Measurements from ENCODE around the gene SMYD5. TPM values are rescaled to one million over a fixed set of nuclear protein-coding genes. Genes with fewer than 3 reads are reported as not detected.

The SMYD5 gene
- total RNA-seq, 1 donor from 2014 or later = 37.8 TPM

GRCh38 chr2:73272270-73272669, 58.2 kb downstream of the SMYD5 start:
- intact Hi-C loops (cut with micrococcal nuclease) = no loop called here
- ATAC-seq (ENCODE audit: low read depth) = no peak
- H3K36me3 Mint-ChIP-seq (ENCODE audit: low read depth) = peaks cover 12% of the 10 kb centered on the region
- no peak overlapping the region for H3K4me3 Mint-ChIP-seq
- ChIA-PET CTCF (interaction anchor here (0.6 kb wide), 1 partner anchor 18 kb away, joined by 3 read pairs; no protein-coding TSS in a partner anchor), POLR2A (interaction anchor here (1.0 kb wide), 2 partner anchors 12 to 22 kb away, joined by 3 to 5 read pairs; partner anchors contain the start of gene FBXO41)
- peaks cover 14% of the 10 kb centered on the region for H3K4me1 Mint-ChIP-seq
- no peak for TF ChIP-seq CTCF (IDR thresholded peaks at IDR 0.05)
- no peaks in the 10 kb centered on the region for H3K27me3 Mint-ChIP-seq
- no peaks in the 10 kb centered on the region for H3K9me3 Mint-ChIP-seq
- no peak overlapping the region for H3K27ac Mint-ChIP-seq
- no peak for DNase-seq

Other genes with a start within 250 kb of the SMYD5 start
- 10.2 and 13.9 TPM in 2 replicates for gene SFXN5, start 142.5 kb upstream of the SMYD5 start, total RNA-seq
- gene RAB11FIP5, start 101.3 kb upstream of the SMYD5 start, total RNA-seq = 3.2 and 3.5 TPM in 2 replicates
- gene NOTO, start 11.7 kb upstream of the SMYD5 start, total RNA-seq = not detected in 2 replicates
- gene PRADC1, start 19.0 kb downstream of the SMYD5 start, total RNA-seq = 4.6 and 4.7 TPM in 2 replicates
- 295 and 307 TPM in 2 replicates for gene CCT7, start 20.1 kb downstream of the SMYD5 start, total RNA-seq
- 21.4 and 25.7 TPM in 2 replicates for gene FBXO41, start 70.2 kb downstream of the SMYD5 start, total RNA-seq
- gene EGR4, start 79.3 kb downstream of the SMYD5 start, total RNA-seq = 0.20 TPM in 1 of 2 replicates, not detected in the other
- 17.8 and 20.1 TPM in 2 replicates for gene ALMS1, start 171.6 kb downstream of the SMYD5 start, total RNA-seq

Measured in activated B cell treated with CpG ODN at 0.5 μM for 24 hours (primary cell).